GM19238 (cell line): ENCODE data around the gene ABCA2.

ENCODE experiments used
- DNase-seq: peaks from one replicate; pipeline ENCODE4 v3.0.0; 2011; ENCODE audit warnings: low spot score; ENCODE audit not compliant: insufficient read length

The ABCA2 gene

DNA sequence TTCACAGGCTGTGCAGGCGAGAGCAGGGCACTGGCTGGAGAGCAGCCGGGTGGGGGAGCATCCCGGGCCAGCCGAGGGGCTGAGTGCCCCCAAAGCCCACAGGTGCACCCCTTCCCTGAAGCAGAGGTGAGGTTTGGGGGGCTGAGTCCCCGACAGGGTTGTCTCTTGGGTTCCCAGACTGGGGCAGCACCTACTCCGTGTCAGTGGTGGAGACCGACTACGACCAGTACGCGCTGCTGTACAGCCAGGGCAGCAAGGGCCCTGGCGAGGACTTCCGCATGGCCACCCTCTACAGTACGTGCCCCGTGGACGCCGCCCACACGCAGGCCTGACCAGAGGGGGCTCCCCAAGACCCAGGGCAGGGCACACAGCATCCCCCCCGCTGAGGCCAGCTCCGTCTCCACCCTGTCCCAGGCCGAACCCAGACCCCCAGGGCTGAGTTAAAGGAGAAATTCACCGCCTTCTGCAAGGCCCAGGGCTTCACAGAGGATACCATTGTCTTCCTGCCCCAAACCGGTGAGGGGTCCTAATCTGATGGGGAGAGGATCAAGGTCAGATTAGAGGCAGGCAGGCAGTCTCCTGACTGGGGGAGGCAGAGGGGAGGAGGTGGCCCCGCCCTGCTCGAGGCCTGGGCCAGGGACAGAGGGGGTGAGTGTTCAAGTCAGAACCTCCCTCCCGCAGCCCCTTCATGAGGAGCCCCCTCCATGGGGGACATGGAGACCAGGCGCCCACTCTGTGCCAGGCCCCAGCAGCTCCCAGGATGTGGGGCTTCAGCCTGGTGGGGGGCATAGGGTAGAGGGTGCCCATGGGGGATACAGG, 48.1 kb downstream of the ABCA2 start:
- DNase-seq, result no peak

DNA sequence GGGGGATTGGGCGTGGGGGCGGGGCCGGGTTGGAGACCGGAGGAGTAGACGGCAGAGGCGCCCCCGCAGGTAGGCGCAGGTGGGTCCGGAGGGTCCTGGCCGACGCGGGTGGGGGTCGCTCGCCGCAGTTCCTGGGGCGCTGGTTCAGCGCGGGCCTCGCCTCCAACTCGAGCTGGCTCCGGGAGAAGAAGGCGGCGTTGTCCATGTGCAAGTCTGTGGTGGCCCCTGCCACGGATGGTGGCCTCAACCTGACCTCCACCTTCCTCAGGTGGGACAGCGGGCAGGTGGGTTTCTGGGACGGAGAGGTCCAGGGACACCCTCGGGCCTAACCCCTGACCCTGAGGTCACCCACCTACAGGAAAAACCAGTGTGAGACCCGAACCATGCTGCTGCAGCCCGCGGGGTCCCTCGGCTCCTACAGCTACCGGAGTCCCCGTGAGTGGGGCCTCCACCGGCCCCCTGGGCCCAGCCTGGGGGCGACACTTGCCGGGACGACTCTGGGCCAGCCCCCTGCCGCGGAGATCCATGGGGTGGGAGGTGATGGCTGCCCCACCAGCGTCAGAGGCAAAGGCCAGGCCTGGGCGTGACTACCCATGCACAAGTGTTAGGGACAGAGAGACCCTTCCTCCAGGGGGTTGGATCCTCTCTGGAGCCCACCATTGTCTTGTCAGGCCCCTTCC, 49.0 kb downstream of the ABCA2 start:
- no peak for DNase-seq

DNA sequence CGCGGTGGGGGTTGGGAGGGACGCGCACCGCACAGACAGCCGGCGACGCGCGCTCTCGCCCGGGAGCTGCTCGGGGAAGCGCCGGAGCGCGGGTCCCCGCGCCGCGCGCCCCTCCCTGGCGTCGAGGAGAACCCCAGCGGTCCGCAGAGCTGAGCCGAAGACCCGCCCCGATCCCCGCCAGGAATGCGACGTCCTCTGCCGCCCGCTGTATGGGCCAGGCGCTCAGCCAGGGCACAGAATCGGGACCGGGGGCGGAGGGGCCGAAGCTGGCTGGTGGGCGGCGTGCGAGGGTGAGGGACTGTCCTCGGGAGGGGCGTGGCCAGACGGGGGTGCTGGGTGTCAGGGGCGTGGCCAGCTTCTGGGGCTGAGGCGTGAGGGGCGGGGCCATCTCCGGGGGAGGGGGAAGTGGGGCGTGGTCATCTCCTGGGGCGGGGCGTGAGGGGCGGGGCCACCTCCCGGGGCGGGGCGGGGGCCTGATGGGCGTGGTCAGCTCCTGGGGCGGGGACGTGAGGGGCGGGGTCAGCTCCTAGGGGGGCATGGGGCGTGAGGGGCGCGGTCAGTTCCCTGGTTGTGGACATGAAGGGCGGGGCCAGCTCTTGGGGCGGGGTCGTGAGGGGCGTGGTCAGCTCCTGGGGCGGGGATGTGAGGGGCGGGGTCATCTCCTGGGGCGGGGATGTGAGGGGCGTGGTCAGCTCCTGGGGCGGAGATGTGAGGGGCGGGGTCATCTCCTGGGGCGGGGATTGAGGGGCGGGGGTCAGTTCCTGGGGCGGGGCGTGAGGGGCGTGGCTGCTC, 49.8 kb downstream of the ABCA2 start:
- DNase-seq, result peak; percentile 56

DNA sequence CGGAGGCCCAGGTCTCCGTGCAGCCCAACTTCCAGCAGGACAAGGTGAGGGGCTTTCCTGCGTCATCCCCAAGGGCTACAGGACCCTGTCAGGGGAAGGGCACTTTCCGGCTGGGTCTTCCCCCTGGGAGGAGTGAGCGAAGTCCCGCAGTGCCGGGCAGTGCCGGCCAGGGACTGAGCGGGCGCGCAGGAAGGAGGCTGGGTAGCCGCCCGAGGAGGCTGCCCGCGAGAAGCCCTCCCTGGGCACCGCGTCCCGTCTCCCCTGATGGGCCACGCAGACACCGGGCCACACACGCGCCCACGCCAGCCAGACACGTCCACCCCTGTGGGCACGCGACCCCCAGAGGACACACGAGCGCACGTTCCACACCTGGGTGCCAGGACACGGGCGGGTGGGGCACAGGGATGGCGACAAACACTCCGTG, 50.4 kb downstream of the ABCA2 start:
- no peak for DNase-seq

DNA sequence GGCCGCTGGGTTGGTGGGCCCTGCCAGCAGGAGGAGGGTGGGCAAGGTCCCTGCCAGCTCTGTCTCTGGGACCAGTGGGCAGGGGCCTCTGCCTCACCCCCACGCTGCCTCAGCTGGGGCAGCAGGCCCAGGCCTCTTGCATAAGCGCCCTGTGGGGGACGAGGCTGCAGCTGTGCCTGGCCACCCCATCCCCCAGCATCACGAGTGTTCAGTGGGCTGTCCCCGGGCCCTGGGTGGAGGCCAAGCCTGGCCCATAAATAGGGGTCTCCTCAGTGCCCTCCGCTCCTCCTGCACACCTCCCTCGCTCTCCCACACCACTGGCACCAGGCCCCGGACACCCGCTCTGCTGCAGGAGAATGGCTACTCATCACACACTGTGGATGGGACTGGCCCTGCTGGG, 50.8 kb downstream of the ABCA2 start, which contains the start of gene PTGDS:
PTGDS (plus strand) TSS at position 282 of the 400 bp plus-strand sequence; CDS start at position 357, 75 bp downstream.
- DNase-seq, result no peak

DNA sequence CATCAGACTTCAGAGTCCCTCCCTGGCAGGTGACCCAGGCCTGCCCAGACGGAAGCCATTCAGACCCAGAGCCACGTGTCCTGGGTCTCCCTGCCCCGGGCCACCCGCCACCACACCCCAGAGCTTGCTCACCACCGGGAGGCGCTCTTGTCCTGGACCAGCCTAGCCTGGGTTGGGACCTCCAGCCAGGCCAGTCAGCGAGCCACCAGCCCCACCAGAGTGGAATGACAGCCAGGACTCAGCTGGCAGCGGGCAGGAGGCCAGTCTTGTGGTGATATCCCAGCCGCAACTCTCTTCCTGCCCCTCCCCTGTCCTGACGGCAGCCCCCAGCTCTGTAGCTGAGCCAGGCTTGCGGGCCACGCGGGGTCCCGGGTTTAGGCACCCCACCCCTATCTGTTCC, 52.4 kb downstream of the ABCA2 start:
- DNase-seq, result no peak

DNA sequence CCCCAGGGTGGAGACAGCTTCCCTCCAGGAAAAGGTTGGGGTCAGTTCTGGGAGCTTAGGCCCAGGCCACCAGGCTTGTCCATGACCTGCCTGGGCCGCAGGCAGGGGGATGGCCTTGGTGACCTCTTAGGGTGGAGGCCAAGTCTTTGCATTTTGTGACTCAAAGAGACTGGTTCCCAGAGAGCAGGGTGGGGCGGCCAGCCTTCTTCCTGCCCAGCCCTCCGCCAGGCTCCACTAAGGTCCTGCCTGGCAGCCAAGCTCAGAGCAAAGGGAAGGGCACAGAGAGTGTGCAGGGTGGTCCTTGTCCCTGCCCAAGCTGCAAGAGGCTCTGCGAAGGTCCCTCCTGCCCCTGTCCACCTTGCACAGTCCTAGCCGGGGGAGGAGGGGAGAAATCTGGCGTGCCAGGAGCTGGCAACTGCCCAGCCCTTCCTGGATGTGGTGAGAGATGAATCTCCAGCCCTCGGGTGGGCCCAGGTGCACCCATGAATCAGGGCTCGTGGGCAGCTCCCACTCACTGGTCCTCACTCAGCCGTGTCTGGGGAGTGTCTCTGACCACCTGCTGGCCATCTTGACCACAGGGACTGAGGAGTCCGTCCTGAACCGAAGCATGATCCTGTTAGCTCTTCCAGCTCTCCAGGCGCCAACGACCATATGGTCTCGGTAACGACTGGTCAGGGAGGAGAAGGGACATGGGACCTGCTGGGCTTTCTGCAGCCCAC, 53.1 kb downstream of the ABCA2 start:
- no peak for DNase-seq

DNA sequence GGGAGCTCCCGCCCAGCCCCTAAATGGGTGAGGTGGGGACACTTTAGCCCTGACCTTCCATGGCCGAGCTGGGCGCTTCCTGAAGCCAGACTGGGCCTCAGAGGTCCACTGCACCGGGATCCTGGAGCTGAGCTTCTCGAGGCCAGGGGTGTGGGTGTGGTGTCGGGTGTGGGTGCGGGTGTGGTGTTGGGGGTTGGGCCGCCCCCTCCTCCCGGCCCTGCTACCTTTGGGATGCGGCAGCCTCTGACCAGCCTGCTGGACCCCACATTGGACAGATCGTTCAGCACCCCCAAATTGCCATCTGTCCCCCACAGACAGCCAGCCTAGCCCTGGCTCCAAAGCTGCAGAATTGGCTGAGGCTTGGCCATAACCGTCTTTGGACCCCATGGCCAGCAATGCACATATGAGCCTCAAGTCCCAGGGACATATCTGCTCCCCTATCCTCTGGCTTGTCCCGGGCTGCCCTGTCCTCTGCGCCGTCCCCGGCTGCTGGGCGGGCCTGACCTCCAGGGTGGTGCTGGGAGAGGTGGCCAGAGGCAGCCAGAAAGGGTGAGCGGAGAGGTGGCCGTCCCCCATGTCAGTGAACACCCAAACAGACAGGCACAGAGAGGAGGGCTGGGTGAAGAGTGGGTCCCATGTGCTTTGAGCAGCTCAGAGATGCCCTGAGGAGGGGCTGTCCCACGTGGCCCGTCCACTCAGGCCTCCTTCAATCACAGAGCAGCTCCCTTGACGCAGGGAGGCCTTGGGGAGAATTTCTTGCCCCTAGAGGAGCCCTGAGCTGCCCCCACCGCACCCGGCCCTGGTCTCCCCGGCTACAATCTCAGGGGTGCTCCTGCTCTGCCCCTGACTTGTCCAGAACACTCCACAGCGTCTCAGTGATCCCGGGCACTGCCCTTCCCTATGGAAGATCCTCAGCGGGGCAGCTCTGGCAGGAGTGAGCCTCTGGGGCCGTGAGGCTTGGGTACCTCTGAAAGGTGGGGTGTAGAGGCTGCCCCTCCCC, 54.1 kb downstream of the ABCA2 start:
- no peak for DNase-seq

DNA sequence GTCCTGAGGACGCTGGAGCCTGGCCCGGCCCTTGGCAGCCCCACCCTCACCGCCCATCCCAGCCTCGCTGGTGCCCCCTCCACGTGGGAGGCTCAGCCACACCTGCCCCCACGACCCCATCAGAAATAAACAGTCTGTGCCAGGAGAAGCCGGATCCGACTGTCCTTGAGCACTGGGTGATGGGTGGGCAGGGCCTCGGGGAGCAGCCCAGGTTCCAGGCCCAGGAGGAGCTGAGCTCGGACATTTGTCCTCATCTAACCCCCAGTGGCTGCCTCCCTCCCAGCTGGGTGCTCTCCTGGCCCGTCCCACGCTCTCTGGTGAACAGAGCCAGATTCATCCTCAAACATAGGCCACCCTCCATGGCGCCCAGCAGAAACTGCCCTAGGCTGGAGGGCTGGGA, 55.3 kb downstream of the ABCA2 start:
- DNase-seq, result no peak

DNA sequence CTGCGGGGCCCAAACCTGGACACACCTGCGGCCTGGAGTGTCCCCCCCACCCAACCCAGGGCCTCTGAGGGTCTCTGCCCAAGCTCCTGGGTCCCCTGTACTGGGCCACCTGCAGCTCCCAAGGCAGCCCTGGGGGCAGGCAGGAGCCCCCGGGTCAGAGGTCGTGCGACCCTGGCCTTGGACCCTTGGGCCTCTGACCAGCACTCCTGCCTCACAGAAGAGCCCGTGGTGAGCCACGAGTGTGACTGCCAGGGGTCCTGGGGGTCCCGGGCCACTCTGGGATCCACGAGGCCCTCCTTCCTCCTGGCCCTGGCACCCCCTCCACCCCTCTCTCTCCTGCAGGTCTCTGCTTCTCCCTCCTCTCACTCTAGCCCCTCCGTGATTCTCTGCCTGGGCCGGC, 55.7 kb downstream of the ABCA2 start:
- DNase-seq, result no peak

DNA sequence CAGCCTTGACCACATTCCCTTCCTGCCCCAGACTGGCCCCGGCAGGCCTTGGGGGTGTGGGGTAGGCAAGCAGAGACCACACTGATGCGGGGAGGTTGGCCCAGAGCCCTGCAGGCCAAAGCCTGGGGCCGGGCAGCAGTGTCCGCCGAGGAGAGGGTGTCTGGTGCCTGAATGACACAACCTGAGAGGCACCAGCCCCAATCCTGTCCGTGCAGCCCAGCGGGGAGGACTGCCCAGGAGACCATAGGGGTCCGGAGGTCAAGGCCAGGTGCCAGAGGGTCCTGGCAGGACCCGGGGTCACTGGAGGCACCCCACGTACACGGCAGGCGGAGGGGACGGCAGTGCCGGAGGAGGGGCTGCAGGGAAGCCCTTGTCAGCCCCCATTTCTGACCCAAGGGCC, 56.3 kb downstream of the ABCA2 start:
- DNase-seq, result no peak

DNA sequence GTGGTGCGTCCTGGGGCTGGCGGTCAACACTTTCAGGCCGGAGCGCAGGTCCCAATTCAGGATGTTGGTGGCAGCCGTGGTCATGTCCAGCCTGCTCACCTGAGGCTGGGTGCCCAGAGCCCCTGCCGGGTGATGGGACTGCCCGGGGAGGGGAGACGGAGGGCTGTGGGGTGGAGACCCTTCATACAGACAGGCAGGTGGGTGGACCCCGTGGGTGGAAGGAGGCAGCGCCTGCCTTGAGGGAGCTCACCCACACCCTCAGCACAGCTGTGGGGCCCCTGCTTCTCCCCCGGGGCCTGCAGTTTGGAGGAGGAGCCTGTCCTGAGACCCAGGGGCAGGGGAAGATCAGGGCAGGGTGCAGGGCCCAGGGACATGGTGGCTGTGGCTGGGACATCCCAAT, 57.7 kb downstream of the ABCA2 start:
- no peak for DNase-seq

DNA sequence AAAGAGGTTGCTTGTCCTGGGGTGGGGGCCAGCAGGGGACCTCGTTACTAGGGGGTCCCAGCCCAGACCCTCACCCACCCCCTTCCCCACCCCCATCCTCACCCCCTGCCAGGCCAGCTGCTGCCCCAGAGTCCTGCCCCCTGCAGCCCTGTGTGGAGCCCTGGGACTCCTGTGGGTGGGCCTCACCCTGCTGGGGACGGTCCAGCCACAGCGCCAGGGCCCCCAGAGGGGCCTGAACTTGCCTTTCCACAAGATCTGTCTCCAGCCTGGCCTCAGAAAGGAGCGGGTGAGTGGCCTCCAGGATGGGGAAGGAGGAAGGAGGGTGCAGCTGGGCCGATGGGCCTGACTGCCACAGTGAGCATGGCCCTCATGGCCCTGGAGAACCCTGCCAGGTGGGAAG, 58.3 kb downstream of the ABCA2 start:
- DNase-seq, result no peak

DNA sequence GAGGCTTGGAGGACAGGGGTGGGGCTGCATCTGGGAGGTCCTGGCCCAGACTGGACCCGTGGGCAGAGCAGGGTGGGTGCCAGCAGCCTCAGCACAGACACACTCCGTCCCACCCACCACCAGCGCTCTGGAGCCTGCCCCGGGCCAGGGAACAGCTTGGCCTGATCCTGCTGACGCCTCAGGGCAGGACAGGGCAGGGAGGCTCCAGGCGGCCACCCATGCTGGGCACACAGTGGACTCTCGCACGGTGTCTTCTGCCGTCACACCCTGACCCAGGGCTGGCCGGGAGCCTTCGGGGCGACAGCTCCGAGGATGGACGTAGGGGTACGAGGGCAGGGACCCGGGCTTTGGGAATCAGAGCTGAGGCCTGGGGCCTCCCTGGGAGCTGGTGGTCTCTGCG, 58.9 kb downstream of the ABCA2 start:
- no peak for DNase-seq

DNA sequence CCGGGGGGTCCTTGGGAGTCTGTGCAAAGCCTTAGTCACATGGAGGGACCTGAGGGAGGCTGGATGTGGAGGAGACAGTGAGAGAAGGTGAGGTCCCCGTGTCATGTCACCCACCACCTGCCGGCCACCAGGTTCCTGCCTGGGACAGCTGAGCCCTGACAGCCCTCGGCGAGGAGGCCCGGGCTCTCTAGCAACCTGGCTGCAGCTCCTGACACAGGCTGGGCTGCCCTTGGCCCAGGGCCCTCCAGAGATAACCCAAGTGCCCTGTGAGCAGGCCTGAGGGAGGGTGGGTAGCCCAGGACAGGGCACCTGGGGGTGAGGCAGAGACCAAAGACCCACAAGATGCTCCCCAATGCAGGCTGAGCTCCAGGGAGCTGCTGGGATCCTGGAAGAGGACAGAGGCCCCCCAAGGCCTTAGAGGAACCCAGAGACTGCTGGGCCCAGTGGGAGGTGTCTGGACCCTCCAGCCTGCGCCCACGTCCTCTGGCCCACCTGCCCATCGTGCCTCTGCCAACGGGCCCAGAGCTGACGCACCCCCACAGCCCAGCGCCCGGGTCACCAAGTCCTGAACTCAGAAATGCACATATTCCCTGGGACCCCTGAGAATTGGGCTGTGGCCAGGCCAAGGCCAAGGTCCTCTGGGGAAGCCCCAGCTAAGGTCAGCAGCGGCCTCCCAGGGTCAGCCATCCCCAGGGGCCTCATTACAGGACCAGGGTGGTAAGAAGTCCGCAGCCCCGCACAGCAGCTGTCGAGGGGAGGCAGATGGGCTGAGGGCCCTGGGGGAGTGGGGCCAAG, 59.5 kb downstream of the ABCA2 start:
- DNase-seq, result no peak

DNA sequence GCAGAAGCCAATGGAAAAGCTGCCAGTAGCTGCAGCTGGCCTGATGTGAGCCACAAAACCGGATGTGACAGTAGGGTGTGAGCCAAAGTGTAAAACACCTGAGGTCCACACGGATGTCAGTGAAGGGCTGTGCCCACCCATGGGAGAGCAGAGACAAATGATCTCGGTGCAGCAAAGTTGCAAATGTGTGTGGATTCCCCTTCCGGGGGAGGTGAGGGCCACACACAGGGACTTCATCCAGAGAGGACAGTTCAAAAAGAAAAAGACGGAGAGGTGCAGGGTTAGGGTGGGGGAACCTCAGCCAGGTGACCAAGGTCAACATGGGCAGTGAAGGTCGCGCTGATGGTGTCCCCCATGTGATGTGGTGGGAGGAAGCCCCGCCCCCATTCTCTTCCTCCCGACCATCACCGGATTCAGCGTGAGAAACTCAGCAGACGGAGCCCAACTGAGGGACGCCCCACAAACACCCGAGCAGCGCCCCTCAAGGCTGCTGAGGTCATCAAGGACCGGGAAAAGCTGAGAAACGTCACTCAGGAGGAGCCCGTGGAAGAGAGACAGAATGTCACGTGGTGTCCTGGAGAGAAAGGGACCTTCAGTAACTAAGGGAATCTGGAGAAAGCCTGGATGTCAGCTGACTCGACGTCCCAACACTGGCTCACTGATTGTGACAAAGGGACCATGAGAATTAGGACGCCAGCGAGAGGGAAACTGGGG, 62.1 kb downstream of the ABCA2 start:
- no peak for DNase-seq

DNA sequence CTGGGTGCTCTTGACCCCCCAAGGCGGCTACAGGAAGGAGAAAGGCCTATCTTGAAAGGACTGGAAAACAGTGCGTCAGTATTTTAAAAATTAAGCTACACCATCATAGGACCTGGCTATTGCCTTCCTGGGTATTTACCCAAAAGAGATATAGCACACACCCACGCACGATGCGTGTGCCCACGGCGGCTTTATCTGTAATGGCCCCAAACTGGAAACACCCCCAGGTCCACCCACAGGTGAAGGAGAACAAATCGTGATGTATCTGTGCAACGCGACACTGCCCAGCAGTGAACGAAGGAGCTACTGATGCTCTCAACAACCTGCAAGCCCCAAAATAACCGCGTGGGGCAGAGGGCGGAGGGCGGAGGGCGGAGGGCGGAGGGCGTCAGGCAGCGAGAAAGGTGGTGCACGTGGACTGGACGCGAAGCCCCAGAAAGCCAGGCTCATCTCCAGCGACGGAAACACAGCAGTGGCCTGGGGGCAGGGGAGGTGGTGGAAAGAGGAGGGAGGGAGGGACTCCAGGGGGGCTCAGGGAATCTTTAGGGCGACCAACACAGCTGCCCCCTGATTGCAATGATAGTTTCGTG, 63.1 kb downstream of the ABCA2 start:
- no peak for DNase-seq

DNA sequence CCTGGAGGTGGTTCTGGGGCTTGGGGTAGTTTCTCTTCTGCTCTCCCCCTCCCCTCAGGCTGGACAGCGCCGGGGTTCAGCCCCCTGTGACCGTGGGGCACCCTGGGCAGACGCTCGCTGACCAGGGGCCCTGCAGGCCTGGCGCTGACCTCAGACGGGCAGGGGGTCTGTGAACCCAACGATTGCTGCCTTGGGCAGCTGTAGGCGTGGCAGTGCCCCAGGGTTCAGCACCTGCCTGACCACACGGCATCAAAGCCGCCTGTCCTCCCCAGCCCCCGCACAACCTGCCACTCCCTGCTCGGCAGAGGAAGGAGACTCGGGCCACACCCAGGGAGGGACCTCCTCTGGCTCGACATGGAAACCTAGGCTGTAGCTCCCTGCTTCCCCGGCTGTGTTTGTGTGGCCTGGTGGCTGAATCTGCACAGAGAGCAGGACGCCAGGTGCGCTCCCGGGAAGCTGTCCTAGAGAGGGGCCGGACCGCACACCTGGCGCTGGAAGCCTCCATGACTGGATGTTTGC, 63.8 kb downstream of the ABCA2 start:
- no peak for DNase-seq
